LNCAP (cell line): Measurements from ENCODE around the gene FAR1.

ENCODE experiments used
- TF ChIP-seq, protein P1 (sequence below): fragments of 450-650 bp; IDR thresholded peaks from 2 replicates; pipeline ENCODE4 v1.5.1; 2017; ENCODE audit warnings: mild to moderate bottlenecking

The FAR1 gene

DNA sequence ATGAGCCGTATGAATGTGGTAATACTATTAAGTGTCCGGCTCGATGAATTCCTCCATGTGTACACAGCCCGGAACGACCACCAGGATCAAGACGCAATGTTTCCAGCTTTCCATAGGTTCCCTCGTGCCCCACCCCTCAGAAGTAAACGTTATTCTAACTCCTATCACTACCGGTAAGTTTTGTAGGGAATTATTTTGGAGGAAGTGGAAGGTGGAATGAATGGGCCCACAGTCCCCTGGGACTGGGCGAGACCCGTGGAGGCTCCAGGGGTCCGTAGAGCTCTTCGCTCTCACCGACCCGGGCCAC lies 720 bp upstream of the FAR1 start:
- TF ChIP-seq, protein P1, sequence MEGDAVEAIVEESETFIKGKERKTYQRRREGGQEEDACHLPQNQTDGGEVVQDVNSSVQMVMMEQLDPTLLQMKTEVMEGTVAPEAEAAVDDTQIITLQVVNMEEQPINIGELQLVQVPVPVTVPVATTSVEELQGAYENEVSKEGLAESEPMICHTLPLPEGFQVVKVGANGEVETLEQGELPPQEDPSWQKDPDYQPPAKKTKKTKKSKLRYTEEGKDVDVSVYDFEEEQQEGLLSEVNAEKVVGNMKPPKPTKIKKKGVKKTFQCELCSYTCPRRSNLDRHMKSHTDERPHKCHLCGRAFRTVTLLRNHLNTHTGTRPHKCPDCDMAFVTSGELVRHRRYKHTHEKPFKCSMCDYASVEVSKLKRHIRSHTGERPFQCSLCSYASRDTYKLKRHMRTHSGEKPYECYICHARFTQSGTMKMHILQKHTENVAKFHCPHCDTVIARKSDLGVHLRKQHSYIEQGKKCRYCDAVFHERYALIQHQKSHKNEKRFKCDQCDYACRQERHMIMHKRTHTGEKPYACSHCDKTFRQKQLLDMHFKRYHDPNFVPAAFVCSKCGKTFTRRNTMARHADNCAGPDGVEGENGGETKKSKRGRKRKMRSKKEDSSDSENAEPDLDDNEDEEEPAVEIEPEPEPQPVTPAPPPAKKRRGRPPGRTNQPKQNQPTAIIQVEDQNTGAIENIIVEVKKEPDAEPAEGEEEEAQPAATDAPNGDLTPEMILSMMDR: no peak

DNA sequence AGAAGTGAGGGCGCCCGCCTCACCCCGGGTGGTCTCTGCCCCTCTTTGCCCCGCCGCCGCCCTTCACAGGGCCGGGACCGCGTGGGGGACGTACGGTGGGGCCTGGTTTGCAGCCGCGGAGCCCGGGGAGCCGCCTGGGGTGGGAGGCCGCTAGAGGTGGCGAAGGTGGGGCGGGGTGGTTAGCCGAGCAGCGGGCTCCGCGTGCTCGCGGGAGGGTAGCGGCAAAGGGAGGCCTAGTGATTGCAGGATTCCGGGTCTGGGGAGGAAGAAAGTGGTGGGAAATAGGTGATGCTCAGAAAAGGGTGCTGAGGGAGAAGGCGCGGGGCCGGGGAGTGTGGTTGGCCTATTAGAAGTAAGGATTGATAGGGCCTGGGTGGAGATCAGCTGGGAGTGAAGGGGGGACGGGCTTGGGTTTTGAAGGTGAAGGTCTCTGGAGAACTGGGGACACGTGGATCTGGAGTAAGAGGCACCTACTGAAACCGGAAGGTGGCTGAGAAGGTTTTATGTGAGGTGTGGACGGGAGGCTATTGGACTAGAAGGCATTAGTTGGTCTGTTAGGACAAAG lies 571 bp downstream of the FAR1 start:
- TF ChIP-seq, protein P1: no peak

DNA sequence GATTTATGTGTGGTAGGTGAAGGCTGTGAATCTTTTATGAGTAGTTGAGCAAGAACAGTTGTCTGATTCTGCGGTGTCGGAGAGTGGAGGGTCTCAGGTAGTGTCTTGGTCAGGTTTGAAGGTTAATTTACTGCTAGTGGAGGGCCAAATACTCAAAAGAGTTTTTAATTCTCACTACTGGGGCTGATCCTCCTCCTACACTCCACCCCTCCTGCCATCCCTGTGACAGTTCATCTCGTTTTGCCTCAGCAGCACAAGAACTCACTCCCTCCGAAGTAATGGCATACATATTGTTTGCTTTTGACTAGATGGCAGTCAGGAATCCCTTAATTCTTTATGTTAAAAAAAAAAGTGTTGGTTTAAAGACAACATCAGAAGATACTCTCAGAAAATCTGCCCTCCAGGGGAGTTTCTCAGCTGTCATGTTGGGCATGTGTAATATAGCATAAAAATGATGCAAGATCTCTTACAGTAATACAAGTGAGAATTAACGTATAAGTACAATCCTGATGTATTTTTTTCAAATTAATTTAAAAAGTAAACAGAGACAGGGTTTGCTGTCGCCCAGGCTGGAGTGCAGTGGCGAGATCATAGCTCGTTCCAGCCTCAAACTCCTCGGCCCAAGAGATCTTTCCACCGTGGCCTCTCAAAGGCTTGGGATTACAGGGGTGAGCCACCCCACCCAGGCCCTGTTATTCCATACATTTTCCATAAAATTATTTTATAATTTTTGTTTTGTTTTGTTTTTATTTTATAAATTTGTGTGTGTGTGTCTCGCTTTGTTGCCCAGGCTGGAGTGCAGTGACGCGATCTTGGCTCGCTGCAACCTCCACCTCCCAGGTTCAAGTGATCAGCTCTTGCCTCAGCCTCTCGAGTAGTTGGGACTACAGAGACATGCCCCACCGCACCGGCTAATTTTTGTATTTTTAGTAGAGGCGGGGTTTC lies 1.3 kb downstream of the FAR1 start:
- TF ChIP-seq, protein P1: no peak

DNA sequence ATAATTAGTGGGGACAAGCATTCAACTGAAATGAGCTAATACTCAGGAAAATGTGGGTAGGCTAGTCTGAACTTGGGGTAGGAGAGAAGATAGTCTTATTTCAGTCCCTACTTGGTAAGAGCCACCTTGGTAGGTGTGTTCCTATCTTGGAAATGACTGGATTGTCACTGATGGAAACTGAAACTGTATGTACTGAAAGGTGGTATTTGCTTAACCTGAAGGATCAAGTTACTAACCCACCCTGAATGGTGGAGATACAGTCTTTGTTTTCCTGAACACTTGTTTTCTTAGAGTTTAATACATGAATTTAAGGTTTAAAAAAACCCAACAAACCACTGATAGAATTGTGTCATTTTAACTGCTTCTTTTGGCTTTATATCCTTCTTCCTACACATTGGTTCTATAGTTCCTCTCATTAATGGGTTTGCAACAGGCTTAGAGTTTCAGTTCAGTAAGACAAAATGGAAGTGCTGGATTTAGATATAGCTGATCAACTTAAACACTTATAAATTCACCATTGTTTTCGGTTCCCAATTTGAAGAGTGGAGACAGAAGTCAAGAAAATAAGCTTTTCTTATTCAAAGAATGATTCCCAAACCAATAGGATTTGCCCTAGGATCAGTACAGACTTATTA lies 4.2 kb downstream of the FAR1 start:
- TF ChIP-seq, protein P1: no peak

DNA sequence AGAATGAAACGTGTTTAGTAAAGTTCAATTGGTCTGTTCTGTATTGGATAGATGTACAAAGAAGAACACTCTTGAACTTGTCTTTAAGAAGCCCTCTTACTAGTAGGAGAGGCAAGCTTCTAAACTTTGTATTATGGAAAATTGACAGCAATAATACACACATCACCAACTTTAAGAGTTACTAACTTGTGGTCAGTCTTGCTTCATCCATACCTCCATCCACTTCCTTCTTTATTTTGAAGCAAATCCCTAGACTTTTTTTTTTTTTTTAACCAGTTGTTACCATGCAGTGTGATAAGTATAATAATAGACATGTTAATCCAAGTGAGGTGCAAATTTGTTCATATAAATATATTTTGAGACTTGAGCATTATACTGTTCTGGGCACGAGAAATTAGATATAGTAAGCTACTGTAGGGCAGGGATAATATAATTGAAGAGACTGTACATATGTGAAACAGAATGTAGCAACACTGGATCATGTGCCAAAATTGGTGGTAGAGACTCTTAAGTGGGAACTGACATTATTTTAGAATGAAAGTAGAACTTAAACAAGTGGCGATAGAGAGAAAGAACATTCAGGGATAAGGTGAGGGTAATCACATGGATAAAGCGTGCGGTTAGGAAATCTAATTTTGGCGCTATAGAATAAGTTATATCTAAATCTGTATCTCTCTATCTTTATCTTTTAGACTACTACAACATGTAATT lies 6.5 kb downstream of the FAR1 start:
- TF ChIP-seq, protein P1: no peak

DNA sequence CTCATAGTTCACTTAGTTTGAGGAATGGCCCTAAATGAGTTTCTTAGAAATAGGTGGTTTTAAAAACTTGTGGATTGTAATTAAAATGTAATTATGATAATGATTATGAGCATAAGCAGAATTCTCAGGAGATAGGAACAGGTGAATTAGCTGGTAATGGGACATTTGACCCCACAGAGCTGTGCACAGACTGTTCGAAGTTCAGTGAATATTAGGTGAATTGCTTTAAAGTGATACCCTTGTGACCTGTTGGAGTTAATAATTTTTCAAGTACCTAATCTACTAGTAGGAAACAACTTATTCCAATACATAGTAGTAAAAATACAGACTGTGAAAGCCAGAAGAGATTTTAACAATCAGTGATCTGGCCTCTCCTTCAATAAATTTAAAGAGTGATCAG lies 8.1 kb downstream of the FAR1 start:
- TF ChIP-seq, protein P1: no peak

DNA sequence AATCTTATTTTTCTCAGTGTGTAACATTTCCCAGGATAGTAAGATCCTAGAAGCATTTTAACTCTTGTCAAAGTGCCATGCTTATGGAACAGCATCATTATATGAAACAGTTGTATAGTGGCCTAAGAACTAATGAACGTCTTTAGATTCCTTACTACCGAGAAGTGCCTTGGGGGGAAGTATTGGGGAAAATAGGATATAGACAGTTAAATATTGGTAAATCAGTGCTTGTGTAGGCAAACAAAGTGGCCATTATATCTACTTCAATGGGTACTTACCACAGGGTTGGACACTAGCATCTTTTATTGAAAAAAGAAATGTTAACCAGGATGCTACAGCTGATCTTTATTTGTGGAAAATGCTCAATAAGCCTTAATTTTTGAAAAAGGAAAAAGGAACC lies 11.3 kb downstream of the FAR1 start:
- TF ChIP-seq, protein P1: no peak
